HTR-8/SVneo (cell line): ENCODE data around the gene SHFL.

Experiments
- DNase-seq: peaks from one replicate; pipeline ENCODE4 v3.0.0; 2011; ENCODE audit warnings: low spot score, mixed read lengths; ENCODE audit not compliant: insufficient read length
- FAIRE-seq: peaks from 2 replicates; lab custom pipeline; 2011; peaks lifted over from hg19 to GRCh38; lab: Jason Lieb, UNC

SHFL gene

GRCh38 chr19:10120538-10121189 is 34.5 kb downstream of the SHFL start:
- DNase-seq: peak; percentile 28
- no peak for FAIRE-seq

GRCh38 chr19:10122045-10122444 is 35.9 kb downstream of the SHFL start:
- FAIRE-seq: no peak

GRCh38 chr19:10124429-10124828 is 38.3 kb downstream of the SHFL start:
- DNase-seq: no peak
- no peak for FAIRE-seq

More at GRCh38 chr19:10122045-10122444, 35.9 kb downstream of the SHFL start:
- no peak for DNase-seq

DNA sequence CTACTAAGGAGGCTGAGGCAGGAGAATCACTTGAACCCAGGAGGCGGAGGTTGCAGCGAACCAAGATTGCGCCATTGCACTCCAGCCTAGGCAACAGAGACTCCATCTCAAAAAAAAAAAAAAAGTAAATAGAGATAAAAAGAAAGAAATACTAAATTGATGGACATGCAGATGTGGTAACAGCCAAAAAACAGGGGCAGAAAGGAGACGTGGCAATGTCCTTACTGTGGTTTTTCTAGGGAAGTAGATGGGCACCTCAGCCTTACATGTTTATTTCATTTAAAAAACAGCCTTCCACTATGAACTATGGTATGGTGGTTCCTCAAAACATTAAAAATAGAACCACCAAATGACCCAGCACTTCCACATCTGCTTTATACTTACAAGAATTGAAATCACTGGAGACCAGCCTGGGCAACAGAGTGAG is 40.1 kb downstream of the SHFL start:
- FAIRE-seq: no peak
- no peak for DNase-seq

DNA sequence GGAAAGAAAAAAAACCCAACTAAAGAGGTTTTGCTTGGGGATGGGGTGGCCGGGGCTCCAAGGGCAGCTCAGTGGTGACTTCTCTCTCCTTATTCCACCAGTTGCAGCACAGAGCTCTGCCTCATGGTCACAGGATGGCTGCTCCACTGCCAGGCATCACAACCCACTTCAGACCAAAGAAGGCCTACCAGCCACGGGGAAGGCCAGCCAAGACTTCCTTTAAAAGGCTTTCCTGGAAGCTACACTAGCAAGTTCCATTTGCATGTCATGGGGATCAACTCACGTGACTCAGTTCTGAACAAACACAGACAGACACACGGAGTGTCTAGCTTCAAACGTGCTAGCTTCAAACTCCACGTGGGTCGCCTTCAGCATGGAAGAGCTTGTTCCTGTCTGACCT is 46.8 kb downstream of the SHFL start:
- no peak for DNase-seq
- FAIRE-seq: peak; percentile 33

GRCh38 chr19:10133596-10133995 is 47.5 kb downstream of the SHFL start:
- no peak for DNase-seq
- FAIRE-seq: no peak

DNA sequence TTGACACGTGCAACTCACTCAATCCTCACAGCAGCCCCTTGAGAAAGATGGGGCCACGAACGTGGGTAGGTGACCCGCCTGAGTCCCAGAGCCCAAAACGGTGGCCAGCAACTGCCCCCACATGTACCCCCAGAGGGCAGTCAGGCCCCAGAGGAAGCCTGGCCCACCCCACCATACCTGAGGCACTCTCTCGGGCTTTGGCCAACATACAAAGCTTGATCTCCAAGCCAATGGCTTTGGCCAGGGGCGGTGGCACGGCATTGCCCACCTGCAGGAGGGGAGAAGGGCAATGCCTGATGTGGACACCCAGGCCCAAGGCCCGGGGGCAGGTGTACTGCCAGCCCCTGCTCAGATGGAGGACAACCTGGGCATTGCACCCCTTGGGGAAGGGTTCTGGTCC is 47.9 kb downstream of the SHFL start:
- DNase-seq (no peak), FAIRE-seq (no peak)

DNA sequence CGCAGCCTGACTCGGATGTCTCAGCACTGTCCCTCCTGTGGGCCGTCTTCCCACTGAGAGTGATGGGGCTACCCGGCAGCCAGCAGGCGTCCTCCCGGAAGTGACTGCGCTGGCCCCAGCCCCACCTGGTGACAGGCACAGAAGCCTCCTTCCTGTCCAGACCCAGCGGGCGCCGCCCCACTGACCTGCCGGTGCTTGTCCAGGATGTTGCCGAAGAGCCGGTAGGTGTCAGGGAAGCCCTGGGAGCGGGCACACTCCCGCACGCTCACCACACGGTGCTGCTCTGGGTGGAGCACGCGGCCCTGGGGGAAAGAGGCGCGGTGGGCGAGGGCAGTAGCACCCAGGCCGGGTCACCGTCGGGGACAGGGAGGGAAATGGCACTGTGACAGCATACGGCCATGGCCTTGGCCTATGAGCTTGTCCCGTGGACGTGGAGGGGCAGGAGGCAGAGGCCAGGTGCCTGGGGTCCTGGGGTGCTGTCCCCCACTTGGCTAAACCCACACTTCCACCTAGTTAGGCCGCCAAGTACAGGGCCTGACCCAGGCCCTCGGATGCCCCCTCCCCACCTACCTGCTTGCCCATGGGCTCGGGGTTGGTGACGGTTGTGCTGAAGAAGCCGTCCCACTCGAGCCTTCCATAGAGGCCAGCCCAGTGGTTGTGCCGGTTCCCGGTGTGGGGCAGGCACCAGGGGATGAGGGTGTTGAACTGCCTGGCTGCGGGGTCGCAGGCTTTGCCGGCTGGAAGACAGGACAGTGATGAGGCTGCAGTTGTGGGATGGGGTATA is 49.6 kb downstream of the SHFL start:
- FAIRE-seq (no peak), DNase-seq (no peak)

- FAIRE-seq: no peak
Observed at GRCh38 chr19:10136936-10137335, 50.8 kb downstream of the SHFL start.

DNA sequence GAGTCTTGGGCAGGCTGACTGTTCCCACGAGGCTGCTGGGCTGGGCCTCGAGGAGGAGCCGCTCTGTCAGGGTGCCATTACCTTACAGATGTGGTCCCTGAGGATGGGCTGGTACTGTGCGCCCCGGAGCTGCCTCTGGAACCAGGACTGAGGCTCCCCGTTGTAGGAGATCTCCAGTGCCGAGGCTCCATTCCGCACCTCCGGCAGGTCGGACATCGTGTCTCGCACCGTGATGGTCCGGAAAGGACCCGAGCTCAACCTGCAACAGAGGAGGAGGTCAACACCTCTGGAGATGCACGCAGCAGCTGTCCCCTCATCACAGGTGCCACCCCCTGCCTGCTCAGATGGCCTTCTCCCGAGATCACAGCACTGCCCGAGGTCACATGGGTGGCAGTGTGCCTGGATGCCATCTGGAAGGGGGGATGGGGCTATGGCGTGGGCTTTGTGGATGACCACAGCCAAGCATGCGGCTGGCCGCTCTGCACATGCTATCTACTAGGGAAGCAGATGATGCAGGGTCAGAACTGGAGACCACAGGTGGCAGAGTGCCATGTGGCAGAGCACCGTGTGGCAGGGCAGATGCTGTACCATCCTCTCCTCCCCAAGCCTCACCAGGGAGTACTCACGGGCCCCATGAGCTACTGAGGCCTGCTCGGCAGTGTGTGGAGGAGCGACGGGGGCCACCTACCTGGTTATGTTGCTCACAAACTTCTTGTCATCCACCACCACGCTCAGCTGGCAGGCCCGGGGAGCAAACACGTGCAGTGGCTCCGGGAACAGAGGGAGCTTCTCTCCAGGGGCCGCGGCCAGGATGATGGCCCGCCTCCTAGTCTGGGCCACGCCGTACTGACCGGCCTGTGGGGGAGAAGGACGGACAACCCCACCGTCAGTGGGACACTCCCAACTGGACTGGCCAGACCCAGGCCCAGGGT is 51.9 kb downstream of the SHFL start:
- FAIRE-seq (no peak), DNase-seq (no peak)

More at GRCh38 chr19:10136936-10137335, 50.8 kb downstream of the SHFL start:
- DNase-seq: no peak

DNA sequence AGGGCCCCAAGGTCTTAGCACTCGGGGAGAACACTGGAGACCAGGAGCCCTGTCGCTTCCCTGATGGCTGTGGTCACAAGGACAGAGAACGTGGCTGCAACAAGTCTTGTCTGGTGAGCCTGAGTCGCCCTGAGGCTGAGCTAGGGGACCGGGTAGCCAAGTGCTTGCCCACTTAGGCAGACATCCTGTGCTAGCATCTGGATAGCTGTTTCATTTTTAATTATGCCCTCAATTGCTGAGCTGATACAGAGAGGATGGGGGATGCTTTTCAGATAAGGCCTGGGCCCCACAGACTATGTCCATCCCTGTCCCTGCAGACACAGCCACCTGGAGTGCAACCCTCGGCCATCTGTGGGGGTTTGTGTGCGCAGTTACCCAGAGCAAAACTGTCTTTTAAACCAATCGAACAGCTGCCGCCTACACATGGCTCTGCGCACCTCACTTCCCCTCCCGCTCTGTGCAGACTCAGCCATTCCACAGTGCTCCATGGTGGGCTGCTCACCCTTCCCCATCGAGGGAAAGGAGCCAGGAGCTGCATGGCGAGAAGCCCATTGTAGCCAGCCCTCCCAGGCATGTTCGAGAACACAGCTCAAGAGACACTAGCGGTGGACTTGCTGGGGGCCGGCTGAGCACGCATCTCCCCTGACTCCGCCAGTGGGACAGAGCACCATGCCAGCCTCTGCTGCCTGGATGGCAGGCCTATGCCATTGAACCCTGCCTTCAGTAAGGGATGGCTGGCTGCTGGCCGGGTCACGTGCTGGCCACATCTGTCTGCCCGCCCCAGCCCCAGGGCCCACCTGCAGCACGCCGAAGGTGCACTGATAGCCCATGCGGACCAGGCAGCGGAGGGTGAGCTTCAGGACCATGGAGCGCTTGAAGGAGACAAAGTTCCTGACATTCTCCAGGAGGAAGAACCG is 53.0 kb downstream of the SHFL start:
- FAIRE-seq: no peak
- DNase-seq: no peak

GRCh38 chr19:10139952-10140351 is 53.8 kb downstream of the SHFL start:
- FAIRE-seq: no peak

GRCh38 chr19:10141479-10141878 is 55.4 kb downstream of the SHFL start:
- FAIRE-seq: no peak
- DNase-seq: no peak

More at GRCh38 chr19:10139952-10140351, 53.8 kb downstream of the SHFL start:
- no peak for DNase-seq

GRCh38 chr19:10141973-10142372 is 55.9 kb downstream of the SHFL start:
- FAIRE-seq: no peak
- DNase-seq: no peak
